WTC11 (cell line): ENCODE data around the gene COL12A1. TPM values are rescaled to one million over a fixed set of nuclear protein-coding genes. Genes with fewer than 3 reads are reported as not detected.

Source experiments
- ATAC-seq: fragments of 200-7000 bp; cut with Tn5 transposase; 2 replicates; pipeline ENCODE4 v1.10.0; 2021; ENCODE audit warnings: mild to moderate bottlenecking, moderate library complexity
- CTCF ChIA-PET: fragments of 300-600 bp; sonication (Branson Sonifier 250); formaldehyde crosslinking; loops from one replicate; lab custom pipeline; 2021; ENCODE audit warnings: antibody characterized with exemption; lab: Charles Lee
- POLR2A ChIA-PET: fragments of 350-600 bp; sonication (Branson Sonifier 250); formaldehyde crosslinking; loops from one replicate; lab custom pipeline; 2021; ENCODE audit warnings: antibody characterized with exemption; lab: Charles Lee
- DNase-seq: peaks from one replicate; pipeline ENCODE4 v3.0.0; 2021; ENCODE audit warnings: low spot score
- H3K27ac Mint-ChIP-seq: 2 replicates; pipeline ENCODE4 v1.8.0; 2021; ENCODE audit warnings: mixed read lengths
- H3K27me3 Mint-ChIP-seq: 2 replicates; pipeline ENCODE4 v1.8.0; 2021; ENCODE audit warnings: low read depth, mild to moderate bottlenecking, moderate library complexity, mixed read lengths
- H3K36me3 Mint-ChIP-seq: 2 replicates; pipeline ENCODE4 v1.8.0; 2021; ENCODE audit warnings: mixed read lengths
- H3K4me1 Mint-ChIP-seq: 2 replicates; pipeline ENCODE4 v1.8.0; 2022; ENCODE audit warnings: mixed read lengths
- H3K4me3 Mint-ChIP-seq: 2 replicates; pipeline ENCODE4 v1.8.0; 2021; ENCODE audit warnings: mild to moderate bottlenecking, moderate library complexity, mixed read lengths
- H3K9me3 Mint-ChIP-seq: 2 replicates; pipeline ENCODE4 v1.8.0; 2021; ENCODE audit warnings: mixed read lengths
- CREM ChIP-seq: sonication (generic); formaldehyde crosslinking; IDR thresholded peaks from 2 replicates; pipeline ENCODE4 v1.8.1; 2022; ENCODE audit warnings: mild to moderate bottlenecking, missing genetic modification reagents, moderate library complexity
- CTCF ChIP-seq: fragments of 200-600 bp; IDR thresholded peaks from 2 replicates; pipeline ENCODE4 v1.8.0; 2022; ENCODE audit warnings: antibody characterized with exemption
- ERG ChIP-seq: fragments of 250-450 bp; sonication (Bioruptor Pico); IDR thresholded peaks from 2 replicates; pipeline ENCODE4 v1.8.0; 2021; ENCODE audit warnings: mild to moderate bottlenecking
- ETV6 ChIP-seq: sonication (generic); formaldehyde crosslinking; IDR thresholded peaks from 2 replicates; pipeline ENCODE4 v1.8.1; 2022; ENCODE audit warnings: mild to moderate bottlenecking, missing genetic modification reagents
- FOXK1 ChIP-seq: sonication (generic); formaldehyde crosslinking; IDR thresholded peaks from 2 replicates; pipeline ENCODE4 v1.8.0; 2022; ENCODE audit warnings: mild to moderate bottlenecking, moderate library complexity, missing genetic modification reagents
- MXD4 ChIP-seq: fragments of 250-450 bp; sonication (Bioruptor Pico); IDR thresholded peaks from 2 replicates; pipeline ENCODE4 v1.8.0; 2021; ENCODE audit warnings: mild to moderate bottlenecking, moderate library complexity, borderline replicate concordance
- MYBL2 ChIP-seq: sonication (generic); formaldehyde crosslinking; IDR thresholded peaks from 2 replicates; pipeline ENCODE4 v1.8.1; 2023; ENCODE audit warnings: mild to moderate bottlenecking, moderate library complexity, missing genetic modification reagents
- NFATC4 ChIP-seq: fragments of 250-450 bp; sonication (Bioruptor Pico); IDR thresholded peaks from 2 replicates; pipeline ENCODE4 v1.9.0; 2021; ENCODE audit warnings: mild to moderate bottlenecking
- NFYB ChIP-seq: sonication (generic); formaldehyde crosslinking; conservative IDR thresholded peaks from 2 replicates; pipeline ENCODE4 v1.8.0; 2022; ENCODE audit warnings: low read depth, missing genetic modification reagents
- OVOL2 ChIP-seq: fragments of 250-450 bp; sonication (Bioruptor Pico); IDR thresholded peaks from 2 replicates; pipeline ENCODE4 v1.9.0; 2021; ENCODE audit warnings: mild to moderate bottlenecking, borderline replicate concordance
- RORB ChIP-seq: fragments of 250-450 bp; sonication (Bioruptor Pico); IDR thresholded peaks from 2 replicates; pipeline ENCODE4 v1.9.0; 2021; ENCODE audit warnings: mild to moderate bottlenecking
- TEAD1 ChIP-seq: sonication (generic); formaldehyde crosslinking; IDR thresholded peaks from 2 replicates; pipeline ENCODE4 v1.8.0; 2022; ENCODE audit warnings: mild to moderate bottlenecking, missing genetic modification reagents
- TEAD4 ChIP-seq: sonication (generic); formaldehyde crosslinking; IDR thresholded peaks from 2 replicates; pipeline ENCODE4 v1.8.0; 2022; ENCODE audit warnings: mild to moderate bottlenecking, missing genetic modification reagents
- TP53 ChIP-seq: sonication (generic); formaldehyde crosslinking; IDR thresholded peaks from 2 replicates; pipeline ENCODE4 v1.8.1; 2023; ENCODE audit warnings: mild to moderate bottlenecking, missing genetic modification reagents
- ZNF219 ChIP-seq: sonication (generic); formaldehyde crosslinking; IDR thresholded peaks from 2 replicates; pipeline ENCODE4 v1.8.0; 2023; ENCODE audit warnings: missing genetic modification reagents, mild to moderate bottlenecking, borderline replicate concordance
- ZNF425 ChIP-seq: fragments of 250-450 bp; sonication (Bioruptor Pico); conservative IDR thresholded peaks from 2 replicates; pipeline ENCODE4 v1.9.0; 2021; ENCODE audit warnings: mild to moderate bottlenecking
- ZNF512 ChIP-seq: sonication (generic); formaldehyde crosslinking; IDR thresholded peaks from 2 replicates; pipeline ENCODE4 v1.8.1; 2022; ENCODE audit warnings: missing genetic modification reagents, borderline replicate concordance
- ZNF671 ChIP-seq: fragments of 250-450 bp; sonication (Bioruptor Pico); IDR thresholded peaks from 2 replicates; pipeline ENCODE4 v1.8.0; 2021; ENCODE audit warnings: mild to moderate bottlenecking
- total RNA-seq: library from RNA; stranded (reverse); gene quantifications from 3 replicates; pipeline ENCODE4 v1.2.3, GENCODE V29; 2021
- TF ChIP-seq, protein P1 (sequence below): sonication (generic); formaldehyde crosslinking; IDR thresholded peaks from 2 replicates; pipeline ENCODE4 v1.8.0; 2023; ENCODE audit warnings: mild to moderate bottlenecking, missing genetic modification reagents
- TF ChIP-seq, protein P2 (sequence below): sonication (generic); formaldehyde crosslinking; IDR thresholded peaks from 2 replicates; pipeline ENCODE4 v1.8.0; 2022; ENCODE audit warnings: mild to moderate bottlenecking, missing genetic modification reagents

The COL12A1 gene
- total RNA-seq, 1 experiment from 2014 or later = 1.1 TPM

GRCh38 chr6:75085931-75086635 lies 119.8 kb downstream of the COL12A1 start:
- no peak for DNase-seq
- Mint-ChIP-seq H3K36me3 (no peaks in the 10 kb centered on the region), H3K4me1 (peaks cover 23% of the 10 kb centered on the region), H3K9me3 (no peaks in the 10 kb centered on the region), H3K27ac (no peak overlapping the region), H3K27me3 (peaks cover 23% of the 10 kb centered on the region), H3K4me3 (peak overlapping the region; percentile 71; the same call in 1 of the 2 replicates)
- ATAC-seq = no peak
- TF ChIP-seq TEAD4 (CRISPR knock-in tag) = no peak
- TF ChIP-seq CTCF = no peak
- no peak for TF ChIP-seq TP53 (CRISPR knock-in tag)
- TF ChIP-seq NFYB (CRISPR knock-in tag) = no peak
- TF ChIP-seq RORB (CRISPR knock-in tag) = no peak
- POLR2A ChIA-PET = no interaction called here
- CTCF ChIA-PET = no interaction called here

GRCh38 chr6:75084872-75085381 lies 120.9 kb downstream of the COL12A1 start:
- H3K9me3 Mint-ChIP-seq = no peaks in the 10 kb centered on the region
- H3K36me3 Mint-ChIP-seq = no peaks in the 10 kb centered on the region
- TF ChIP-seq TEAD1 (CRISPR knock-in tag) (0 out of 2 replicates have a peak, but pooled peaks have one; percentile 32), ZNF512 (CRISPR knock-in tag) (no peak), ETV6 (peak; percentile 60; the same call in 1 of the 2 replicates), CREM (CRISPR knock-in tag) (0 out of 2 replicates have a peak, but pooled peaks have one; percentile 25)
- TF ChIP-seq, protein P1, sequence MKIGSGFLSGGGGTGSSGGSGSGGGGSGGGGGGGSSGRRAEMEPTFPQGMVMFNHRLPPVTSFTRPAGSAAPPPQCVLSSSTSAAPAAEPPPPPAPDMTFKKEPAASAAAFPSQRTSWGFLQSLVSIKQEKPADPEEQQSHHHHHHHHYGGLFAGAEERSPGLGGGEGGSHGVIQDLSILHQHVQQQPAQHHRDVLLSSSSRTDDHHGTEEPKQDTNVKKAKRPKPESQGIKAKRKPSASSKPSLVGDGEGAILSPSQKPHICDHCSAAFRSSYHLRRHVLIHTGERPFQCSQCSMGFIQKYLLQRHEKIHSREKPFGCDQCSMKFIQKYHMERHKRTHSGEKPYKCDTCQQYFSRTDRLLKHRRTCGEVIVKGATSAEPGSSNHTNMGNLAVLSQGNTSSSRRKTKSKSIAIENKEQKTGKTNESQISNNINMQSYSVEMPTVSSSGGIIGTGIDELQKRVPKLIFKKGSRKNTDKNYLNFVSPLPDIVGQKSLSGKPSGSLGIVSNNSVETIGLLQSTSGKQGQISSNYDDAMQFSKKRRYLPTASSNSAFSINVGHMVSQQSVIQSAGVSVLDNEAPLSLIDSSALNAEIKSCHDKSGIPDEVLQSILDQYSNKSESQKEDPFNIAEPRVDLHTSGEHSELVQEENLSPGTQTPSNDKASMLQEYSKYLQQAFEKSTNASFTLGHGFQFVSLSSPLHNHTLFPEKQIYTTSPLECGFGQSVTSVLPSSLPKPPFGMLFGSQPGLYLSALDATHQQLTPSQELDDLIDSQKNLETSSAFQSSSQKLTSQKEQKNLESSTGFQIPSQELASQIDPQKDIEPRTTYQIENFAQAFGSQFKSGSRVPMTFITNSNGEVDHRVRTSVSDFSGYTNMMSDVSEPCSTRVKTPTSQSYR (CRISPR knock-in tag) = no peak
- TF ChIP-seq, protein P2, sequence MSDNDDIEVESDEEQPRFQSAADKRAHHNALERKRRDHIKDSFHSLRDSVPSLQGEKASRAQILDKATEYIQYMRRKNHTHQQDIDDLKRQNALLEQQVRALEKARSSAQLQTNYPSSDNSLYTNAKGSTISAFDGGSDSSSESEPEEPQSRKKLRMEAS (CRISPR knock-in tag) = peak; percentile 38; the same call in 1 of the 2 replicates
- TF ChIP-seq, all 79 proteins: peak for 4
- CTCF ChIA-PET = interaction anchor here (1.2 kb wide), 1 partner anchor 126 kb away, joined by 4 read pairs; no protein-coding TSS in a partner anchor
- DNase-seq = peak; percentile 63
- no peak overlapping the region for H3K27ac Mint-ChIP-seq
- peaks cover 23% of the 10 kb centered on the region for H3K27me3 Mint-ChIP-seq
- POLR2A ChIA-PET = no interaction called here
- peak overlapping the region; percentile 71 for H3K4me3 Mint-ChIP-seq
- ATAC-seq = peak; percentile 92
- H3K4me1 Mint-ChIP-seq = peaks cover 23% of the 10 kb centered on the region

GRCh38 chr6:75084018-75084417 lies 121.8 kb downstream of the COL12A1 start:
- DNase-seq (no peak), ATAC-seq (no peak)
- Mint-ChIP-seq H3K27ac (no peak overlapping the region), H3K4me1 (peaks cover 18% of the 10 kb centered on the region), H3K9me3 (no peaks in the 10 kb centered on the region), H3K4me3 (0 out of 2 replicates have a peak overlapping the region, but pooled peaks have one; percentile 71), H3K36me3 (no peaks in the 10 kb centered on the region), H3K27me3 (peaks cover 23% of the 10 kb centered on the region)
- CTCF ChIA-PET = interaction anchor here (1.2 kb wide), 1 partner anchor 127 kb away, joined by 4 read pairs; no protein-coding TSS in a partner anchor
- POLR2A ChIA-PET = no interaction called here
- no peak for TF ChIP-seq MXD4 (CRISPR knock-in tag)
- no peak for TF ChIP-seq NFATC4 (CRISPR knock-in tag)
- no peak for TF ChIP-seq FOXK1 (CRISPR knock-in tag)
- no peak for TF ChIP-seq MYBL2 (CRISPR knock-in tag)
- no peak for TF ChIP-seq TEAD4 (CRISPR knock-in tag)
- TF ChIP-seq ZNF219 (CRISPR knock-in tag) = no peak
- TF ChIP-seq RORB (CRISPR knock-in tag) = no peak
- no peak for TF ChIP-seq ZNF671 (CRISPR knock-in tag)
- no peak for TF ChIP-seq ZNF425 (CRISPR knock-in tag)
- TF ChIP-seq, protein P2 (CRISPR knock-in tag) = no peak
- TF ChIP-seq OVOL2 (CRISPR knock-in tag) = no peak
- no peak for TF ChIP-seq ERG (CRISPR knock-in tag)
